NCI-H1092 (cell line): Measurements from ENCODE around the gene SERTAD2.
A peak's percentile ranks its signal among the peaks of the same experiment; 100 is the strongest.

Experiments
- DNase-seq: peaks from one replicate; lab custom pipeline; 2025; lab: John Stamatoyannopoulos, UW

SERTAD2 gene

GRCh38 chr2:64672708-64673107 lies 19.0 kb upstream of the SERTAD2 start:
- DNase-seq: no peak

- no peak for DNase-seq
Measured at GRCh38 chr2:64670047-64670446, 16.3 kb upstream of the SERTAD2 start.

- DNase-seq: no peak
Measured at GRCh38 chr2:64669288-64669687, 15.6 kb upstream of the SERTAD2 start.

- DNase-seq: no peak
Measured at GRCh38 chr2:64668542-64668941, 14.8 kb upstream of the SERTAD2 start.

GRCh38 chr2:64667535-64667934 lies 13.8 kb upstream of the SERTAD2 start:
- DNase-seq: no peak

- no peak for DNase-seq
Measured at GRCh38 chr2:64666810-64667438, 13.2 kb upstream of the SERTAD2 start.

- DNase-seq: no peak
Measured at GRCh38 chr2:64665709-64666108, 12.0 kb upstream of the SERTAD2 start.

- no peak for DNase-seq
Measured at GRCh38 chr2:64663402-64663801, 9.7 kb upstream of the SERTAD2 start.

GRCh38 chr2:64661741-64662169 lies 8.0 kb upstream of the SERTAD2 start:
- no peak for DNase-seq

GRCh38 chr2:64659252-64659651 lies 5.5 kb upstream of the SERTAD2 start:
- no peak for DNase-seq

- DNase-seq: no peak
Measured at GRCh38 chr2:64658269-64658668, 4.6 kb upstream of the SERTAD2 start.

GRCh38 chr2:64657411-64657810 lies 3.7 kb upstream of the SERTAD2 start:
- no peak for DNase-seq

- DNase-seq: no peak
Measured at GRCh38 chr2:64656379-64656778, 2.7 kb upstream of the SERTAD2 start.

GRCh38 chr2:64655873-64656272 lies 2.2 kb upstream of the SERTAD2 start:
- no peak for DNase-seq

- no peak for DNase-seq
Measured at GRCh38 chr2:64655018-64655664, 1.4 kb upstream of the SERTAD2 start.

GRCh38 chr2:64654063-64654811 lies 524 bp upstream of the SERTAD2 start:
- DNase-seq: peak; percentile 44

- no peak for DNase-seq
Measured at GRCh38 chr2:64652231-64653108, 1.2 kb downstream of the SERTAD2 start.

GRCh38 chr2:64651590-64651989 lies 2.1 kb downstream of the SERTAD2 start:
- no peak for DNase-seq

GRCh38 chr2:64650722-64651338 lies 2.9 kb downstream of the SERTAD2 start:
- no peak for DNase-seq

- DNase-seq: no peak
Measured at GRCh38 chr2:64650296-64650695, 3.4 kb downstream of the SERTAD2 start.

GRCh38 chr2:64649626-64650025 lies 4.1 kb downstream of the SERTAD2 start:
- DNase-seq: no peak

- DNase-seq: no peak
Measured at GRCh38 chr2:64649013-64649484, 4.7 kb downstream of the SERTAD2 start.
